Measurements from ENCODE around the gene ERBB4. TPM values are rescaled to one million over a fixed set of nuclear protein-coding genes. Genes with fewer than 3 reads are reported as not detected.

ERBB4 gene
- total RNA-seq, 1 experiment from 2014 or later = 0.04 TPM

GRCh38 chr2:211730215-211730614, 808.4 kb downstream of the ERBB4 start:
- H3K56ac ChIP-seq (ENCODE audit: insufficient read length, low read depth, low read length) = no peak overlapping the region
- H2AFZ ChIP-seq (ENCODE audit: low read length) = no peak overlapping the region
- Mint-ChIP-seq H3K27ac (no peak overlapping the region), H3K4me1 (peaks cover 3 to 4% of the 10 kb centered on the region in 2 experiments; a peak in 3 of 4 replicates), H3K9me3 (peaks cover 2 to 4% of the 10 kb centered on the region in 2 experiments; a peak in 2 of 5 replicates), H3K4me3 (no peak overlapping the region), H3K36me3 (ENCODE audit: insufficient read depth in 1 of 3, low read depth in 3 of 3) (peaks cover 0 to 4% (median 0%) of the 10 kb centered on the region in 3 experiments; a peak in 1 of 7 replicates), H3K27me3 (ENCODE audit: low read depth) (no peaks in the 10 kb centered on the region)
- no peak overlapping the region for H3K27ac ChIP-seq (ENCODE audit: insufficient read length, low read depth, low read length)
- no peaks in the 10 kb centered on the region for H3K79me1 ChIP-seq (ENCODE audit: insufficient read depth, low read depth, low read length, poor library complexity, severe bottlenecking)
- no peak overlapping the region for H2BK120ac ChIP-seq (ENCODE audit: low read depth, low read length, poor library complexity, severe bottlenecking)
- no peak overlapping the region for H2BK20ac ChIP-seq (ENCODE audit: low read depth, low read length, poor library complexity, severe bottlenecking)
- no peaks in the 10 kb centered on the region for H3K79me2 ChIP-seq (ENCODE audit: insufficient read depth, low read length)
- H2BK12ac ChIP-seq (ENCODE audit: insufficient read length, low read depth, low read length) = no peak overlapping the region
- H2BK5ac ChIP-seq (ENCODE audit: insufficient read length, low read length) = no peak overlapping the region
- no peak overlapping the region for H3T11ph ChIP-seq (ENCODE audit: low read length)
- H3K9ac ChIP-seq (ENCODE audit: extremely low read depth, insufficient read length, low read length) = no peak overlapping the region
- no peak overlapping the region for H3K14ac ChIP-seq (ENCODE audit: insufficient read depth, low read length)
- H3K4me2 ChIP-seq (ENCODE audit: insufficient read depth, insufficient read length, low read length) = no peak overlapping the region
- H3K4me1 ChIP-seq (ENCODE audit: insufficient read depth, low read length) = no peaks in the 10 kb centered on the region
- H2BK15ac ChIP-seq (ENCODE audit: low read depth, low read length) = no peak overlapping the region
- no peaks in the 10 kb centered on the region for H3K23me2 ChIP-seq (ENCODE audit: insufficient read length, low read depth, low read length, poor library complexity, severe bottlenecking)
- no peak overlapping the region for H3K4ac ChIP-seq (ENCODE audit: low read depth, low read length)
- no peak overlapping the region for H2AK5ac ChIP-seq (ENCODE audit: insufficient read length, low read length)
- no peak overlapping the region for H4K91ac ChIP-seq (ENCODE audit: insufficient read length, low read depth, low read length)
- H4K20me1 ChIP-seq (ENCODE audit: control insufficient read depth, insufficient read depth, insufficient read length) = no peaks in the 10 kb centered on the region
- H3K18ac ChIP-seq (ENCODE audit: insufficient read length, low read depth, low read length) = no peak overlapping the region
- H4K5ac ChIP-seq (ENCODE audit: insufficient read length, low read depth, low read length) = no peak overlapping the region
- DNase-seq = no peak
- no peak overlapping the region for H3K23ac ChIP-seq (ENCODE audit: insufficient read length, low read depth, low read length)
- no peaks in the 10 kb centered on the region for H3K27me3 ChIP-seq (ENCODE audit: insufficient read depth, low read length)
- TF ChIP-seq, protein P1, sequence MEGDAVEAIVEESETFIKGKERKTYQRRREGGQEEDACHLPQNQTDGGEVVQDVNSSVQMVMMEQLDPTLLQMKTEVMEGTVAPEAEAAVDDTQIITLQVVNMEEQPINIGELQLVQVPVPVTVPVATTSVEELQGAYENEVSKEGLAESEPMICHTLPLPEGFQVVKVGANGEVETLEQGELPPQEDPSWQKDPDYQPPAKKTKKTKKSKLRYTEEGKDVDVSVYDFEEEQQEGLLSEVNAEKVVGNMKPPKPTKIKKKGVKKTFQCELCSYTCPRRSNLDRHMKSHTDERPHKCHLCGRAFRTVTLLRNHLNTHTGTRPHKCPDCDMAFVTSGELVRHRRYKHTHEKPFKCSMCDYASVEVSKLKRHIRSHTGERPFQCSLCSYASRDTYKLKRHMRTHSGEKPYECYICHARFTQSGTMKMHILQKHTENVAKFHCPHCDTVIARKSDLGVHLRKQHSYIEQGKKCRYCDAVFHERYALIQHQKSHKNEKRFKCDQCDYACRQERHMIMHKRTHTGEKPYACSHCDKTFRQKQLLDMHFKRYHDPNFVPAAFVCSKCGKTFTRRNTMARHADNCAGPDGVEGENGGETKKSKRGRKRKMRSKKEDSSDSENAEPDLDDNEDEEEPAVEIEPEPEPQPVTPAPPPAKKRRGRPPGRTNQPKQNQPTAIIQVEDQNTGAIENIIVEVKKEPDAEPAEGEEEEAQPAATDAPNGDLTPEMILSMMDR (conservative IDR thresholded peaks at IDR 0.05) = no peak
- no CpG with 5 or more reads among the region's 2 CpGs for WGBS (ENCODE audit: extremely low coverage, insufficient read length, low lambda C conversion rate)
- no peak overlapping the region for H4K8ac ChIP-seq (replicated peaks; ENCODE audit: insufficient read length, low read depth, low read length)
- H3K9me3 ChIP-seq (ENCODE audit: control insufficient read depth, low read depth, low read length) = no peaks in the 10 kb centered on the region

Measured in H9 (cell line).